ENCODE results near the gene CHAF1A. TPM values are rescaled to one million over a fixed set of nuclear protein-coding genes. Genes with fewer than 3 reads are reported as not detected.

CHAF1A gene
- total RNA-seq, 1 donor from 2014 or later, result 9.8 TPM

Small RNAs within 50 kb of the gene (small RNA-seq; reads per million reads assigned to genes)
- gene MIR4746 (ENCODE audit: low replicate concordance), result not detected

Other genes with a start within 250 kb of the CHAF1A start
- gene CREB3L3, start 249.0 kb upstream of the CHAF1A start, total RNA-seq, result not detected
- gene SIRT6, start 220.1 kb upstream of the CHAF1A start, total RNA-seq, result 5.6 TPM
- 0.82 TPM for gene ANKRD24, start 220.0 kb upstream of the CHAF1A start, total RNA-seq
- gene EBI3, start 173.1 kb upstream of the CHAF1A start, total RNA-seq, result not detected
- gene YJU2, start 155.6 kb upstream of the CHAF1A start, total RNA-seq, result 14.0 TPM
- gene SHD, start 123.4 kb upstream of the CHAF1A start, total RNA-seq, result 18.1 TPM
- not detected for gene TMIGD2, start 100.3 kb upstream of the CHAF1A start, total RNA-seq
- gene FSD1, start 98.0 kb upstream of the CHAF1A start, total RNA-seq, result 1.1 TPM
- 14.7 TPM for gene STAP2, start 63.8 kb upstream of the CHAF1A start, total RNA-seq
- 11.3 TPM for gene MPND, start 59.1 kb upstream of the CHAF1A start, total RNA-seq
- 37.6 TPM for gene SH3GL1, start 2.1 kb upstream of the CHAF1A start, total RNA-seq
- gene UBXN6, start 55.2 kb downstream of the CHAF1A start, total RNA-seq, result 92.2 TPM
- 48.8 TPM for gene HDGFL2, start 69.7 kb downstream of the CHAF1A start, total RNA-seq
- 38.0 TPM for gene PLIN4, start 115.8 kb downstream of the CHAF1A start, total RNA-seq
- gene PLIN5, start 132.6 kb downstream of the CHAF1A start, total RNA-seq, result 4.8 TPM
- gene LRG1, start 137.4 kb downstream of the CHAF1A start, total RNA-seq, result 1.5 TPM
- gene SEMA6B, start 157.0 kb downstream of the CHAF1A start, total RNA-seq, result 15.4 TPM
- 12.0 TPM for gene TNFAIP8L1, start 236.9 kb downstream of the CHAF1A start, total RNA-seq

All from tongue (tissue), 2 donors.